HG02642 (cell line): ENCODE results near the gene GDA.
A peak's percentile ranks its signal among the peaks of the same experiment; 100 is the strongest.

Source experiments
- ATAC-seq: cut with Tn5 transposase; IDR thresholded peaks from one replicate; pipeline ENCODE4 v1.9.1; 2021; ENCODE audit warnings: mild to moderate bottlenecking; ENCODE audit not compliant: unreplicated experiment, poor library complexity

GDA gene

GRCh38 chr9:72149231-72149975, at the start of gene GDA:
Gene GDA (plus strand): TSS chr9:72149440. CDS start chr9:72149560, 120 bp downstream.
- peak; percentile 59 for ATAC-seq

GRCh38 chr9:72102520-72102919, 46.7 kb upstream of the GDA start:
- ATAC-seq, result no peak

GRCh38 chr9:72113056-72113455, 36.2 kb upstream of the GDA start:
- ATAC-seq, result no peak

GRCh38 chr9:72119853-72120252, 29.4 kb upstream of the GDA start:
- no peak for ATAC-seq

GRCh38 chr9:72124947-72125346, 24.3 kb upstream of the GDA start:
- no peak for ATAC-seq

GRCh38 chr9:72127753-72128152, 21.5 kb upstream of the GDA start:
- no peak for ATAC-seq

- ATAC-seq, result no peak
Measured at GRCh38 chr9:72128526-72128925, 20.7 kb upstream of the GDA start.

- ATAC-seq, result no peak
Measured at GRCh38 chr9:72129271-72130156, 19.7 kb upstream of the GDA start.

- ATAC-seq, result no peak
Measured at GRCh38 chr9:72130321-72130720, 18.9 kb upstream of the GDA start.

GRCh38 chr9:72131206-72131605, 18.0 kb upstream of the GDA start:
- no peak for ATAC-seq

GRCh38 chr9:72132052-72132451, 17.2 kb upstream of the GDA start:
- no peak for ATAC-seq

GRCh38 chr9:72133365-72134035, 15.7 kb upstream of the GDA start:
- no peak for ATAC-seq

GRCh38 chr9:72134801-72135200, 14.4 kb upstream of the GDA start:
- ATAC-seq, result no peak

GRCh38 chr9:72137697-72138365, 11.4 kb upstream of the GDA start:
- no peak for ATAC-seq

GRCh38 chr9:72139226-72139625, 10.0 kb upstream of the GDA start:
- ATAC-seq, result no peak

- no peak for ATAC-seq
Measured at GRCh38 chr9:72140586-72140985, 8.7 kb upstream of the GDA start.

GRCh38 chr9:72141484-72141883, 7.8 kb upstream of the GDA start:
- no peak for ATAC-seq

GRCh38 chr9:72144756-72145492, 4.3 kb upstream of the GDA start:
- no peak for ATAC-seq

- ATAC-seq, result no peak
Measured at GRCh38 chr9:72145733-72146505, 3.3 kb upstream of the GDA start.
